GM19240 (cell line): ENCODE results near the gene PRR5.

Experiments
- DNase-seq: peaks from one replicate; pipeline ENCODE4 v3.0.0; 2011; ENCODE audit warnings: low spot score; ENCODE audit not compliant: insufficient read length

PRR5 gene

GRCh38 chr22:44755417-44755816 is 53.4 kb downstream of the PRR5 start:
- DNase-seq: no peak

- no peak for DNase-seq
Observed at GRCh38 chr22:44755956-44756361, 54.0 kb downstream of the PRR5 start.

GRCh38 chr22:44758344-44758973 is 56.5 kb downstream of the PRR5 start:
- no peak for DNase-seq

GRCh38 chr22:44759001-44759400 is 57.0 kb downstream of the PRR5 start:
- no peak for DNase-seq

- DNase-seq: no peak
Observed at GRCh38 chr22:44759430-44760310, 57.7 kb downstream of the PRR5 start.

- DNase-seq: no peak
Observed at GRCh38 chr22:44760476-44760875, 58.5 kb downstream of the PRR5 start.

GRCh38 chr22:44761025-44761424 is 59.0 kb downstream of the PRR5 start:
- DNase-seq: no peak

GRCh38 chr22:44764373-44764772 is 62.4 kb downstream of the PRR5 start:
- no peak for DNase-seq

GRCh38 chr22:44764974-44765373 is 63.0 kb downstream of the PRR5 start:
- no peak for DNase-seq

GRCh38 chr22:44765571-44766285 is 63.7 kb downstream of the PRR5 start:
- no peak for DNase-seq

GRCh38 chr22:44773082-44773481 is 71.1 kb downstream of the PRR5 start:
- no peak for DNase-seq

- no peak for DNase-seq
Observed at GRCh38 chr22:44775862-44776261, 73.9 kb downstream of the PRR5 start.

GRCh38 chr22:44776605-44777363 is 74.8 kb downstream of the PRR5 start:
- DNase-seq: no peak

- DNase-seq: no peak
Observed at GRCh38 chr22:44777364-44777755, 75.4 kb downstream of the PRR5 start.

GRCh38 chr22:44780876-44781449 is 79.0 kb downstream of the PRR5 start:
- DNase-seq: no peak

GRCh38 chr22:44782363-44782963 is 80.5 kb downstream of the PRR5 start:
- DNase-seq: no peak

GRCh38 chr22:44783091-44783490 is 81.1 kb downstream of the PRR5 start:
- DNase-seq: no peak

GRCh38 chr22:44783581-44783980 is 81.6 kb downstream of the PRR5 start:
- DNase-seq: no peak

- DNase-seq: no peak
Observed at GRCh38 chr22:44786136-44786535, 84.1 kb downstream of the PRR5 start.

- DNase-seq: no peak
Observed at GRCh38 chr22:44786610-44787009, 84.6 kb downstream of the PRR5 start.
